ENCODE measurements around the gene TSPEAR. TPM values are rescaled to one million over a fixed set of nuclear protein-coding genes. Genes with fewer than 3 reads are reported as not detected.

TSPEAR gene
- total and polyA plus RNA-seq, 9 of the 15 experiments (the other 6 are each of a cell fraction or from before 2014, with no cell fraction given) = not detected

DNA sequence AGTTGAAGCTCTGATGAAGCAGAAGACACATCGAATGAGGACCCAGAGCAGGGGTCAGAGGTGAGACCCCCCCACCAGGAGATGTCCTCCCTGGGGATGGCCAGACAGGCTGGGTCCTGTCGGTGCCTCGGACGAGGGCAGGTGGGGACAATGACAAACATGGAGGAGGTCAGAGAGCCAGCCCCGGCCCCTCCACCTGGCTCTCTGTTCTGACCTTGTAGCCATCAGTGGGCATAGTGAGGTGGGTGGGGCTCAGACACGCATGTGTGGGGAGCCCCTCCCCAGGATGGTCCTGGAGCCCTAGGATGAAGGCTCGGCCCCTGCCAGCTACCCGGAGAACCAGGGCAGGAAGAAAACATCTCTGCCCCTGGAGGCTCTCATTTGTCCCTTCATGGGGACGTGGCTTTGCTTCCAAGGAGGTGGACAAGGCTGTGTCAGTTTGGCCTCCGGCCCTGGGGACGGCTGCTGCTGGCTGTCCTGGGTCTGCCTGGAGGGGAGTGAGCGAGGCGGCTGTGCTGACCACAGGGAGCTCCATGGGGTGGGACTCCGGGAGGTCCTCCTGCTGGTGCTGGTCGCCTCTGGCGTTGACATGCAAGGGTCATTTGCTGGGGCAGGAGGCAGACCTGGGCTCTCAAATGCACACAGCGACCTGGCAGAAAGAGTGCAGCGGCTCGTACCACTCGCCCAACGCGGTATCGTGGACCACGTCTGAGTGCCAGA, 121.6 kb downstream of the TSPEAR start:
- no peak for ATAC-seq
- intact Hi-C loops (cut with micrococcal nuclease) (no loop called here), in situ Hi-C loops (cut with MboI) (no loop called here)
- TF ChIP-seq ZNF583 (CRISPR knock-in tag; IDR thresholded peaks at IDR 0.05) = no peak
- no peak for TF ChIP-seq ZBTB7A (IDR thresholded peaks at IDR 0.05; ENCODE audit: borderline replicate concordance, control insufficient read depth, low read depth, low read length)
- TF ChIP-seq RHOXF2B (CRISPR knock-in tag; conservative IDR thresholded peaks at IDR 0.05) = no peak
- TF ChIP-seq, protein P1, sequence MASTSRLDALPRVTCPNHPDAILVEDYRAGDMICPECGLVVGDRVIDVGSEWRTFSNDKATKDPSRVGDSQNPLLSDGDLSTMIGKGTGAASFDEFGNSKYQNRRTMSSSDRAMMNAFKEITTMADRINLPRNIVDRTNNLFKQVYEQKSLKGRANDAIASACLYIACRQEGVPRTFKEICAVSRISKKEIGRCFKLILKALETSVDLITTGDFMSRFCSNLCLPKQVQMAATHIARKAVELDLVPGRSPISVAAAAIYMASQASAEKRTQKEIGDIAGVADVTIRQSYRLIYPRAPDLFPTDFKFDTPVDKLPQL (IDR thresholded peaks at IDR 0.05; ENCODE audit: extremely low read depth, insufficient read length) = no peak
- TF ChIP-seq, protein P2, sequence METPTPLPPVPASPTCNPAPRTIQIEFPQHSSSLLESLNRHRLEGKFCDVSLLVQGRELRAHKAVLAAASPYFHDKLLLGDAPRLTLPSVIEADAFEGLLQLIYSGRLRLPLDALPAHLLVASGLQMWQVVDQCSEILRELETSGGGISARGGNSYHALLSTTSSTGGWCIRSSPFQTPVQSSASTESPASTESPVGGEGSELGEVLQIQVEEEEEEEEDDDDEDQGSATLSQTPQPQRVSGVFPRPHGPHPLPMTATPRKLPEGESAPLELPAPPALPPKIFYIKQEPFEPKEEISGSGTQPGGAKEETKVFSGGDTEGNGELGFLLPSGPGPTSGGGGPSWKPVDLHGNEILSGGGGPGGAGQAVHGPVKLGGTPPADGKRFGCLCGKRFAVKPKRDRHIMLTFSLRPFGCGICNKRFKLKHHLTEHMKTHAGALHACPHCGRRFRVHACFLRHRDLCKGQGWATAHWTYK (CRISPR knock-in tag; IDR thresholded peaks at IDR 0.05) = no peak
- no peak for TF ChIP-seq MECOM (CRISPR knock-in tag; IDR thresholded peaks at IDR 0.05)
- TF ChIP-seq, protein P3, sequence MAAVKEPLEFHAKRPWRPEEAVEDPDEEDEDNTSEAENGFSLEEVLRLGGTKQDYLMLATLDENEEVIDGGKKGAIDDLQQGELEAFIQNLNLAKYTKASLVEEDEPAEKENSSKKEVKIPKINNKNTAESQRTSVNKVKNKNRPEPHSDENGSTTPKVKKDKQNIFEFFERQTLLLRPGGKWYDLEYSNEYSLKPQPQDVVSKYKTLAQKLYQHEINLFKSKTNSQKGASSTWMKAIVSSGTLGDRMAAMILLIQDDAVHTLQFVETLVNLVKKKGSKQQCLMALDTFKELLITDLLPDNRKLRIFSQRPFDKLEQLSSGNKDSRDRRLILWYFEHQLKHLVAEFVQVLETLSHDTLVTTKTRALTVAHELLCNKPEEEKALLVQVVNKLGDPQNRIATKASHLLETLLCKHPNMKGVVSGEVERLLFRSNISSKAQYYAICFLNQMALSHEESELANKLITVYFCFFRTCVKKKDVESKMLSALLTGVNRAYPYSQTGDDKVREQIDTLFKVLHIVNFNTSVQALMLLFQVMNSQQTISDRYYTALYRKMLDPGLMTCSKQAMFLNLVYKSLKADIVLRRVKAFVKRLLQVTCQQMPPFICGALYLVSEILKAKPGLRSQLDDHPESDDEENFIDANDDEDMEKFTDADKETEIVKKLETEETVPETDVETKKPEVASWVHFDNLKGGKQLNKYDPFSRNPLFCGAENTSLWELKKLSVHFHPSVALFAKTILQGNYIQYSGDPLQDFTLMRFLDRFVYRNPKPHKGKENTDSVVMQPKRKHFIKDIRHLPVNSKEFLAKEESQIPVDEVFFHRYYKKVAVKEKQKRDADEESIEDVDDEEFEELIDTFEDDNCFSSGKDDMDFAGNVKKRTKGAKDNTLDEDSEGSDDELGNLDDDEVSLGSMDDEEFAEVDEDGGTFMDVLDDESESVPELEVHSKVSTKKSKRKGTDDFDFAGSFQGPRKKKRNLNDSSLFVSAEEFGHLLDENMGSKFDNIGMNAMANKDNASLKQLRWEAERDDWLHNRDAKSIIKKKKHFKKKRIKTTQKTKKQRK (IDR thresholded peaks at IDR 0.05; ENCODE audit: borderline replicate concordance, low read depth, low read length) = no peak
- no peak for TF ChIP-seq ATF6 (CRISPR knock-in tag; IDR thresholded peaks at IDR 0.05)
- TF ChIP-seq EGR1 (conservative IDR thresholded peaks at IDR 0.05) = no peak
- no peak for TF ChIP-seq ZNF175 (CRISPR knock-in tag; IDR thresholded peaks at IDR 0.05; ENCODE audit: low read depth)

More for the DNA sequence above, 121.6 kb downstream of the TSPEAR start:
- Histone ChIP-seq H4K20me1 (replicated peaks; ENCODE audit: control insufficient read depth, insufficient read depth, low read length) (no peaks in the 10 kb centered on the region), H2AFZ (ENCODE audit: low read depth, low read length) (no peak overlapping the region), H3K9me3 (replicated peaks; ENCODE audit: control insufficient read depth, insufficient read depth, low read depth, low read length) (no peaks in the 10 kb centered on the region; the same call in 1 of the 2 replicates), H3K27me3 (ENCODE audit: control insufficient read depth in 2 of 2, insufficient read depth in 2 of 2, low read length in 2 of 2) (peaks cover 0 to 9% of the 10 kb centered on the region in 2 experiments; a peak in 1 of 5 replicates), H3K27ac (ENCODE audit: extremely low read depth, low read depth, low read length) (no peak overlapping the region), H3K79me2 (ENCODE audit: control insufficient read depth, insufficient read depth, low read length) (no peaks in the 10 kb centered on the region), H3K4me1 (replicated peaks in 1 of 2; ENCODE audit: control insufficient read depth in 2 of 2, insufficient read depth in 2 of 2, low read length in 2 of 2) (peaks cover 19 to 37% of the 10 kb centered on the region in 2 experiments), H3K9ac (ENCODE audit: insufficient read depth in 1 of 2, low read depth in 2 of 2, low read length in 2 of 2) (peak overlapping the region in 1 of 2 experiments; percentile 68; a peak in 1 of 4 replicates), H3K9me1 (ENCODE audit: control insufficient read depth, insufficient read depth, low read length) (no peaks in the 10 kb centered on the region), H3K36me3 (ENCODE audit: control insufficient read depth, insufficient read depth, low read length) (no peaks in the 10 kb centered on the region), H3K4me3 (no peak overlapping the region), H3K4me2 (ENCODE audit: insufficient read depth, low read length) (no peak overlapping the region)
- FAIRE-seq (no peak), DNase-seq (ENCODE audit: extremely low read depth in 1 of 4, low spot score in 3 of 4) (no peak)
- POLR2A ChIA-PET = interaction anchor here (0.6 kb wide), 1 partner anchor 96 kb away, joined by 3 read pairs; no protein-coding TSS in a partner anchor
- CTCF ChIA-PET (ENCODE audit: low intra/inter-chr PET ratio) = no interaction called here
- BruUV-seq (replicated peaks) = no TSS peak
- 1% methylated on average over 24 of the region's 24 CpGs for WGBS (ENCODE audit: insufficient coverage, low coverage, missing lambda C conversion rate)
